Osteocyte (in vitro differentiated cells): ENCODE results near the gene THSD4. TPM values are rescaled to one million over a fixed set of nuclear protein-coding genes. Genes with fewer than 3 reads are reported as not detected.

Source experiments
- DNase-seq: peaks from one replicate; pipeline ENCODE4 v3.0.0; 2021; ENCODE audit warnings: mixed read lengths; ENCODE audit not compliant: unreplicated experiment; ENCODE audit errors: extremely low spot score
- H3K27ac Mint-ChIP-seq: one replicate; pipeline ENCODE4 v1.8.0; 2021; ENCODE audit warnings: mild to moderate bottlenecking, mixed read lengths; ENCODE audit not compliant: unreplicated experiment
- H3K27me3 Mint-ChIP-seq: one replicate; pipeline ENCODE4 v1.8.0; 2021; ENCODE audit warnings: mixed read lengths; ENCODE audit not compliant: unreplicated experiment
- H3K36me3 Mint-ChIP-seq: one replicate; pipeline ENCODE4 v1.8.0; 2021; ENCODE audit warnings: mixed read lengths; ENCODE audit not compliant: unreplicated experiment
- H3K4me1 Mint-ChIP-seq: one replicate; pipeline ENCODE4 v1.8.0; 2021; ENCODE audit warnings: mixed read lengths; ENCODE audit not compliant: unreplicated experiment
- H3K4me3 Mint-ChIP-seq: one replicate; pipeline ENCODE4 v1.8.0; 2021; ENCODE audit warnings: mild to moderate bottlenecking, moderate library complexity, mixed read lengths; ENCODE audit not compliant: unreplicated experiment
- H3K9me3 Mint-ChIP-seq: one replicate; pipeline ENCODE4 v1.8.0; 2021; ENCODE audit warnings: mixed read lengths; ENCODE audit not compliant: unreplicated experiment
- total RNA-seq: library from RNA; stranded (reverse); gene quantifications from 2 replicates; pipeline ENCODE4 v1.2.1, GENCODE V29; 2021
- TF ChIP-seq, protein P1 (sequence below): fragments of 200-600 bp; sonication (generic); IDR thresholded peaks from 2 replicates; pipeline ENCODE4 v1.5.0; 2021; ENCODE audit warnings: antibody characterized with exemption, mild to moderate bottlenecking, moderate library complexity

Gene THSD4
- total RNA-seq, 1 donor from 2014 or later = 5.7 TPM

DNA sequence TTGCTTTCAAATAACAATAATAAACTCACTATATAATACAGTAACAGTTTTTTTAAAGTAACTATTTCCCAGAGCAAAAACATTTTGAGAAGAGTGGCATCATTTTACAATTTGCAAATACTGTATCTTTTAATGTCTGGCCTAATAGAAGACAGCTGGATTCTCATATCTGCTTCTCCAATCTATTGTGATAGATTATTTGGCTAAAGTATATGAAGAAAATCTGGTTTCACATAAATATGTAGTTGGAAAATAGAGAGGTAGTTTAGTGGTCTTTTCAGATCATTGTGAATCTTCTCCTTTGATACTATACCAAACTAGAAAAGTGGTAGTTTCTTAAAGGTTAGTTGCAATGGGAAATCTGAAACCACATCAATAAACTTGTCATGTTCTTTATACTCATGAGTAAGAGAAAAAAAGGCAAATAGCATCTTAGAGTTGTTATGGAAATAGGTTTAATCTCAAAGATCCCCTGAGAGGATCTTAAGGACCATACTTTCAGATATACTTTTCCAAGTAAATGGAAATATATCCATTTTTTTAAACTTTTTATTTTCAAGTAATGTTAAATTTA is 570.2 kb downstream of the THSD4 start:
- Mint-ChIP-seq H3K4me3 (no peak overlapping the region), H3K4me1 (peaks cover 20% of the 10 kb centered on the region), H3K27me3 (no peaks in the 10 kb centered on the region), H3K27ac (no peak overlapping the region), H3K9me3 (no peaks in the 10 kb centered on the region), H3K36me3 (no peaks in the 10 kb centered on the region)
- TF ChIP-seq, protein P1, sequence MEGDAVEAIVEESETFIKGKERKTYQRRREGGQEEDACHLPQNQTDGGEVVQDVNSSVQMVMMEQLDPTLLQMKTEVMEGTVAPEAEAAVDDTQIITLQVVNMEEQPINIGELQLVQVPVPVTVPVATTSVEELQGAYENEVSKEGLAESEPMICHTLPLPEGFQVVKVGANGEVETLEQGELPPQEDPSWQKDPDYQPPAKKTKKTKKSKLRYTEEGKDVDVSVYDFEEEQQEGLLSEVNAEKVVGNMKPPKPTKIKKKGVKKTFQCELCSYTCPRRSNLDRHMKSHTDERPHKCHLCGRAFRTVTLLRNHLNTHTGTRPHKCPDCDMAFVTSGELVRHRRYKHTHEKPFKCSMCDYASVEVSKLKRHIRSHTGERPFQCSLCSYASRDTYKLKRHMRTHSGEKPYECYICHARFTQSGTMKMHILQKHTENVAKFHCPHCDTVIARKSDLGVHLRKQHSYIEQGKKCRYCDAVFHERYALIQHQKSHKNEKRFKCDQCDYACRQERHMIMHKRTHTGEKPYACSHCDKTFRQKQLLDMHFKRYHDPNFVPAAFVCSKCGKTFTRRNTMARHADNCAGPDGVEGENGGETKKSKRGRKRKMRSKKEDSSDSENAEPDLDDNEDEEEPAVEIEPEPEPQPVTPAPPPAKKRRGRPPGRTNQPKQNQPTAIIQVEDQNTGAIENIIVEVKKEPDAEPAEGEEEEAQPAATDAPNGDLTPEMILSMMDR = no peak
- DNase-seq = no peak

DNA sequence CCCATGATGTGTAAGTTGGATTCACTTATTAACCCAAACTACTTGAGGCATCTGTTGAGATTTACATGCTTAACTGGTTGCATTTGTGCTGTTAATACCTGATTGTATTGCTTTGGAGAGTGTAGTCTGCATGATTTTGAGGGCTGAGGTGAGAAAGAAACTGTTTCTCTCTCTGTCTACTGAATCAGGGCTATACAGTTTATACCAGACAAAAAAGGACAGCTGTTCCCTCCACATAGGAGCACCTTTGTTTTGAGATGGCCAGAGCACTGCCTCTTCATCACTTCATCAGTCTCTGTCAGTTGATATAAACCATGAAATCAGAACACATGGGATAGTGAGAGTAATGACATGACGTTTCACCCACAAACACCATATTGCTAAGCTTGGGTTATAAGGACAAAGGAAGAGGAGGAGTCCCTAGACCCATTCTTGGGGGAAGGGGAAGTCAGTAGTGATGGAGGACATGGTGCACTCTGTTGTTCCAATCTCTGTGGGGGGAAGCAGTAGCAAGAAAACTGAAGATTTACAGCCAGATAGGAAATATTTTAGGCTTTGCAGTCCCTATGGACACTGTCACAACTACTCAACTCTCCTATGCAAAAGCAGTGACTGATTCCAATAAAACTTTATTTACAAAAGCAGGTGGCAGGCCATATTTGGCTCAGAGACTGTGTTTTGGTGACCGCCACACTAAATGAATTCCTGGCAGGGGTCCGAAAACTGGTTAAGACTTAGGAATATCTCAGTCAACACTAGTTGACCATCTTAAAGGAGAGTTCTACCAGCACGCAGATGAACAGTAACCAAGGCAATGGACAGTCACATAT is 571.2 kb downstream of the THSD4 start:
- Mint-ChIP-seq H3K27me3 (no peaks in the 10 kb centered on the region), H3K36me3 (no peaks in the 10 kb centered on the region), H3K27ac (no peak overlapping the region), H3K4me1 (peaks cover 28% of the 10 kb centered on the region), H3K9me3 (no peaks in the 10 kb centered on the region), H3K4me3 (no peak overlapping the region)
- TF ChIP-seq, protein P1 = no peak
- no peak for DNase-seq

DNA sequence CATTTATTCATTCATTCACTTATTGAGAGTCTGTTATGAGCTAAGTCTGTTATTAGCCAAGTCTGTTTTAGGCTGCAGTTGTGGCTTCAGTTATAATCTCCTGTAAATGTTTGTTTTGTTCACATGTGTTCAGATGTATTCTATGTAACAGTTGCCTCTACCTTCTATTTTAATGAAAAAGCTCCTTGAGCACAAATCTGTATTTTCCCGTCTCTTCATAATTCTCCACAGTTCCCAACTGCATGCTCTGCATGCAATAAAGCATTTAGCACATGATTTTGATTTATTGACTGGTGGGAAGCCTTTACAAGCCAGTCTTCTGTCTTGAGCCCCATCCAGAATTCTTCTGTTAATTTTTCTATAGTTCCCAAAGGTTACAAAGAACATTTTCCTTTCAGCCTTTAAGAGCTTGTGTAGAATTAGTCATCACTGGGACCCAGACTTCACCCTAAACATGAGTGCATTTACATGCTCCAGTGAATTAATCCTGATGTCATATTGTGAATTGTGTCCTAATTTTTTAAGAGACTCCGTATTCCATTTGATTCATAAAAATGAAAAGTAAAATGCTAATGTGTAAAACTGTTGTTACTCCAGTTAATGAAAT is 572.7 kb downstream of the THSD4 start:
- Mint-ChIP-seq H3K4me1 (peaks cover 38% of the 10 kb centered on the region), H3K27me3 (no peaks in the 10 kb centered on the region), H3K36me3 (no peaks in the 10 kb centered on the region), H3K9me3 (no peaks in the 10 kb centered on the region), H3K4me3 (no peak overlapping the region), H3K27ac (no peak overlapping the region)
- TF ChIP-seq, protein P1 = no peak
- DNase-seq = no peak

DNA sequence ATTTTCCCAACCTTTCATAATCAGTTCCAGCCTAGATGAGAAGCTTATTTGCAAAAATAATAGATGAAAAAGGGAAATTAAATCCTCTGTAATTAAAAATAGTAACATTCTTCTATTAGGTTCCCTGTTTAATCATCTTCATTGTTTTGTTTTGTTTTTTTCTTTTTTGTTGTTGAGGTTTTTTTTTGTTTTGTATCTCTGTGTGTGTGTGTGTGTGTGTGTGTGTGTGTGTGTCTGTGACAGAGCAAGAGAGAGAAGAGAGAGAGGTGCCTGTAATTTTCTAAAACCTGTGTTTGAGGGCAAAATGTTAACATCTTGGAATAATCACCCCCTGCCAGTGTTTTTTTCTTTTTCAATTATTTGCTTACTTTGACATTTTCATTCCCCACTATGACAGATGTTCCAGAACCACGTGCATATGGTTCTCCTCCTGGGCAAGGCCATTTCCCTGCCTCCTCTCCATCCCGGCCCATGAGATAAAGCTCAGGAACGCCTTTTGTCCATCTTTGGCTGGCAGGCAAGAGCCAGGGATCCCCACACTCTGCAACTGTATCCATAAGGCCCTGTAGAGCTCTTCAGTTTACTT is 573.3 kb downstream of the THSD4 start:
- DNase-seq = no peak
- Mint-ChIP-seq H3K4me1 (peaks cover 34% of the 10 kb centered on the region), H3K36me3 (no peaks in the 10 kb centered on the region), H3K4me3 (no peak overlapping the region), H3K9me3 (no peaks in the 10 kb centered on the region), H3K27ac (no peak overlapping the region), H3K27me3 (no peaks in the 10 kb centered on the region)
- TF ChIP-seq, protein P1 = no peak

DNA sequence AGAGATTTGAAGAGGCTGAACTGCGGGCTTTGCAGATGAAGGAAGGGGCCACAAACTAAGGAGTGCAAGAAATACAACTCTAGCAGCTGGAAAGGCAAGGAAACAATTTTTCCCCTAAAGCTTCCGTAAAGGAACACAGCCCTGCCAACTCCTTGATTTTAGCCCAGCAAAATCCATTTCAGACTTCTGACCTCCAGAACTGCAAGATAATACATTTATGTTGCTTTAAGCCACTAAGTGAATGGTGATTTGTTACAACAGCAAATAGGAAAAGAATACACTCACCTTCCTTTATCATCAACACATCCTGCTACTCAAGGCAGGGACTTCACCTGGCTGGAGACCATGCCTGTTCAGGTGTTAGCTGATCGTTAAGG is 575.8 kb downstream of the THSD4 start:
- Mint-ChIP-seq H3K36me3 (no peaks in the 10 kb centered on the region), H3K27me3 (no peaks in the 10 kb centered on the region), H3K27ac (no peak overlapping the region), H3K4me3 (no peak overlapping the region), H3K9me3 (no peaks in the 10 kb centered on the region), H3K4me1 (peaks cover 33% of the 10 kb centered on the region)
- TF ChIP-seq, protein P1 = no peak
- DNase-seq = no peak
